ENCODE measurements around the gene FAM131C.

The FAM131C gene

GRCh38 chr1:16101623-16102022, 28.2 kb upstream of the FAM131C start:
- no peak for DNase-seq (ENCODE audit: low read depth)

- DNase-seq (ENCODE audit: low read depth) = no peak
These were observed 26.0 kb upstream of the FAM131C start for GRCh38 chr1:16099412-16099811.

- no peak for DNase-seq (ENCODE audit: low read depth)
These were observed 22.0 kb upstream of the FAM131C start for GRCh38 chr1:16095447-16095846.

GRCh38 chr1:16094453-16095158, 21.2 kb upstream of the FAM131C start:
- no peak for DNase-seq (ENCODE audit: low read depth)

GRCh38 chr1:16093611-16094010, 20.2 kb upstream of the FAM131C start:
- no peak for DNase-seq (ENCODE audit: low read depth)

- DNase-seq (ENCODE audit: low read depth) = no peak
These were observed 19.6 kb upstream of the FAM131C start for GRCh38 chr1:16092923-16093511.

- DNase-seq (ENCODE audit: low read depth) = no peak
These were observed 18.9 kb upstream of the FAM131C start for GRCh38 chr1:16092097-16092922.

- DNase-seq (ENCODE audit: low read depth) = no peak
These were observed 17.8 kb upstream of the FAM131C start for GRCh38 chr1:16091296-16091695.

- DNase-seq (ENCODE audit: low read depth) = no peak
These were observed 16.8 kb upstream of the FAM131C start for GRCh38 chr1:16090076-16090826.

GRCh38 chr1:16088996-16089395, 15.5 kb upstream of the FAM131C start:
- DNase-seq (ENCODE audit: low read depth) = no peak

- DNase-seq (ENCODE audit: low read depth) = no peak
These were observed 15.0 kb upstream of the FAM131C start for GRCh38 chr1:16088351-16088911.

GRCh38 chr1:16087733-16088132, 14.3 kb upstream of the FAM131C start:
- DNase-seq (ENCODE audit: low read depth) = no peak

- DNase-seq (ENCODE audit: low read depth) = no peak
These were observed 12.1 kb upstream of the FAM131C start for GRCh38 chr1:16085522-16085921.

- DNase-seq (ENCODE audit: low read depth) = no peak
These were observed 10.0 kb upstream of the FAM131C start for GRCh38 chr1:16083486-16083885.

GRCh38 chr1:16082283-16083038, 9.0 kb upstream of the FAM131C start:
- no peak for DNase-seq (ENCODE audit: low read depth)

- no peak for DNase-seq (ENCODE audit: low read depth)
These were observed 8.2 kb upstream of the FAM131C start for GRCh38 chr1:16081636-16082035.

- no peak for DNase-seq (ENCODE audit: low read depth)
These were observed 7.1 kb upstream of the FAM131C start for GRCh38 chr1:16080422-16081150.

GRCh38 chr1:16078925-16079656, 5.6 kb upstream of the FAM131C start:
- peak; percentile 44 for DNase-seq (ENCODE audit: low read depth)

- no peak for DNase-seq (ENCODE audit: low read depth)
These were observed 4.2 kb upstream of the FAM131C start for GRCh38 chr1:16077406-16078245.

Measured in stromal cell of bone marrow (primary cell).